GOT3 (cell line): Measurements from ENCODE around the gene TNFRSF17.
"Not testable (repeated sequence)": the region's sequence is repeated elsewhere in the genome, so short reads cannot be mapped to it uniquely, and the experiment has no call there.

Source experiments
- DNase-seq: peaks from one replicate; lab custom pipeline; 2025; ENCODE audit warnings: mixed read lengths; lab: John Stamatoyannopoulos, UW

Gene TNFRSF17

DNA sequence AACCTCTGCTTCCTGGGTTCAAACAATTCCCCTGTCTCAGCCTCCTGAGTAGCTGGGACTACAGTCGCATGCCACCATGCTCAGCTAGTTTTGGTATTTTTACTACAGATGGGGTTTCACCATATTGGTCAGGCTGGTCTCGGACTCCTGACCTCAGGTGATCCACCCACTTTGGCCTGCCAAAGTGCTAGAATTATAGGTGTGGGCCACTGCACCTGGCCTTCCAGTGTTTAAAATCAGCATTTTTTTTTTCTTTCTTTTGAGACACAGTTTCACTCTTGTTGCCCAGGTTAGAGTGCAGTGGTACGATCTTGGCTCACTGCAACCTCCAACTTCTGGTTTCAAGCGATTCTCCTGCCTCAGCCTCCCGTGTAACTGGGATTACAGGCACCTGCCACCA lies 5.3 kb downstream of the TNFRSF17 start:
- not testable (repeated sequence) for DNase-seq

DNA sequence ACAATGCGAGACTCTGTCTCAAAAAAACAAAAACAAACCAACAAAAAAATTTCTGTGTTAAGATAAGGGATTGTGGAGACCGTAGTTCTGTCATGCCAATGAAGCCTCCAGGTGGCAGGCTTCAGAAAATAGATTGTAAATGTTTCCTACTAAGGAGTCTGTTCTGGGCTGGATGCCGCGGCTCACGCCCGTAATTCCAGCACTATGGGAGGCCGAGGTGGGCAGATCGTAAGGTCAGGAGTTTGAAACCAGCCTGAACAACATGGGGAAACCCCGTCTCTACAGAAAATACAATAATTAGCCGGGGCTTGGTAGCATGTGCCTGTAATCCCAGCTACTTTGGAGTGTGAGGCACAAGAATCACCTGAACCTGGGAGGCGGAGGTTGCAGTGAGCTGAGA lies 7.1 kb downstream of the TNFRSF17 start:
- no peak for DNase-seq

DNA sequence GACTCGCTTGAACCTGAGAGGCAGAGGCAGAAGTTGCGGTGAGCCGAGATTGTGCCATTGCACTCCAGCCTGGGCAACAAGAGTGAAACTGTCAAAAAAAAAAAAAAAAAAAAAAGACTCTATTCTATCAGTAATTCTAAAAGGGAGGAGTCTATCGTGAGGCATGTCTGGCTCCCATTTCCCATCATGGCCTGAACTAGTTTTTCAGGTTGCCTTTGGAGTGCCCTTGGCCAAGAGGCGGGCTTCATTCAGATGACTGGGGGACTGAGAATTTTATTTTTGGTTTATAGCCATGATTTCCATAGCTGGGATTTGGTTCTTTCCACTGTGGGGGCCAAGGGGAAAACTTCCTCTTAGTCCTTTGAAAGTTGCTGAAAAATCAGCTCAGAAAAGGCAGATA lies 8.1 kb downstream of the TNFRSF17 start:
- no peak for DNase-seq

DNA sequence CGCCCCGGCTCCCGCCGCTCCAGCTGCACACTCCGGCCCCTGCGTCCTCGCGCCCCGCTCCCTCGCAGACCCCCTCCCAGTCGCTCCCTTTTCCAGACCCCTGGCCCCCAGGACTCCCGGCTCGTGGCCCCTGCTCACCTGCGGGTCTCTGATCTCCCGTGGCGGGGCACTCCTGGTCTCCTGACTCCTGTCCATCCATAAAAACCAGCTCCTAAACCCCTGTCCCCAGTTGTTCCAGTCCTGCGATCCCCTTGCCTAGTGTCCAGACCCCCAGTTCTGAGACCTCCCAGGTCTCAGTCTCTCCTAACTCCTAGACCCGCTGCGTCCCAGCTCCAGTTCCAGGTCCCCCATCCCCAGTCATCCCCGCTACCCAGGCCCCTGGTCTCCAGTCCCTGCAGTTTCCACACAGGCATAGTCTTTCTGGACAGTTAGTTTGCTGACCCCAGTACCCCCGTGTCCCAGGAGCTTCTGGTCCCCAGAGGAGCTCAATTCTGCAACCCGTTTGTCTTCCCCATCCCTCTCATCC lies 11.9 kb downstream of the TNFRSF17 start:
- no peak for DNase-seq

DNA sequence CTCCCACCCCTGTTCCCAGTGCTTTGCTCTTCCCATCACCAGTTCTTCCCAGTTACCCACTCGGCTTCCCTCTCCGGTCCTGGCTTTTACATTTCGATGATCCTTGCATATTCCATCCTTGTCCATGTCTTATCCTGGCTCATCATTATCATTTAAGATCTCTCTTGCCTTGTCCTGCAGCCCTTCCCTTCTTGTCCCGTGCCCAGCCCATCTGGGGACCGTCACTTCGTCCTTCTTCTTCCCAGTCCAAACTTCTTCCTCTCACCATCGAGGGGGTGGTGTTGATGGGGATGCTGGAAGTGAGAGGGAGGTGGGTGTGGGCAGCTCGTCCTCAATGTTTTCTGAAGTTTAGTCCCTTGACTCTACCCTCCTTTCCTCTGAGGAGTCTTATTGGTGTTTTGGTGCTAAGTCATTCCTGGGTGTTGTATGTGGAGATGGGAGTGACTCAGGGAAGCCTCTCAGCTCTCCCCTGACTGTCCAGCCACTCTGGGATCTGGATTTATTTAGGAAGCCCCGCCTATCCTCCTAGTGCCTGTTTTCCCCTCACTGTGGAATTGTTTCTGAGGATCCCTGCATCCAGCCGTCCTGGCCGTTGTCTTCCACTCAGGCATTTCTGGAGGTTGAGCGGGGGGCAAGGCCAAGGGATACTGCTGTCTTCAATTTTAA lies 12.5 kb downstream of the TNFRSF17 start:
- no peak for DNase-seq

DNA sequence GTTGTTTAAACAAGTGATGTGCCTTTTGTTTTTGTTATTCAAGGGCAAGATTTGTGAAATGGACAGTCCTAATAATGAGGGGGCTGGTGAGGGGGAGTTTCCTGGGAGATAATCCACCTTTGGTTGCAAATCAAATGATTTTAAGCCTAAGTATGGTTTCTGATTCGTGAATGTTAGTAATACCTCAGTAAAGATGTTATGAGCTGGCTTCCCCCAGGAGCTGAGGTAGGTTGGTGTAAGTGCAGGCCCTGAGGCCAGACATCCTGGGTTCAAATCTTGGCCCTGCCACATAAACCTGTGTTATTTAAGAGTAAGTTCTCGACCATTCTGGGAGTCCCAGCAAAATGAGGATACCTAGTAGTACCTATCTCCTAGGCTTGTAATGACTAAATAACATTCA lies 13.1 kb downstream of the TNFRSF17 start:
- no peak for DNase-seq

DNA sequence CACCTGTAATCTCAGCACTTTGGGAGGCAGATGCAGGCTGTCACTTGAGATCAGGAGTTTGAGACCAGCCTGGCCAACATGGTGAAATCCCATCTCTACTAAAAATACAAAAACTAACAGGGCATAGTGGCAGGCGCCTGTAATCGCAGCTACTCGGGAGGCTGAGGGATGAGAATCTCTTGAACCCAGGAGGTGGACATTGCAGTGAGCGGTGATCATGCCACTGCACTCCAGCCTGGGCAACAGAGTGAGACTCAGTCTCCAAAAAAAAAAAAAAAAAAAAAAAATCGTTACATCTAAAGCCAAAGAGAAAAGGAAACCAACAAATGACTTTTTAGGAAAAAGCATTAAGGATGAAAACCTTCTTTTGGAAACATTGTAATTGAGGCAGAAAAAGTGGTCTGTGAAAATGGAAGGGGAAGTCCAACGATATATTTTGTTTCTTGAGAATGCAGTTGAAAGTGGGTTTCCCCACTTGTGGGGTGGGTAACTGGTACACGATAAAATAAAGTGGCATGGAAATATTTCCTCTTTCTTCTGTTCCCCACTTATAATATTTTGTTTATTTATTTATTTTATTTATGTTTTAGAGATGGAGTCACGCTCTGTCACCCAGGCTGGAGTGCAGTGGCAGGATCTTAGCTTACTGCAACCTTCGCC lies 14.1 kb downstream of the TNFRSF17 start:
- DNase-seq: no peak

DNA sequence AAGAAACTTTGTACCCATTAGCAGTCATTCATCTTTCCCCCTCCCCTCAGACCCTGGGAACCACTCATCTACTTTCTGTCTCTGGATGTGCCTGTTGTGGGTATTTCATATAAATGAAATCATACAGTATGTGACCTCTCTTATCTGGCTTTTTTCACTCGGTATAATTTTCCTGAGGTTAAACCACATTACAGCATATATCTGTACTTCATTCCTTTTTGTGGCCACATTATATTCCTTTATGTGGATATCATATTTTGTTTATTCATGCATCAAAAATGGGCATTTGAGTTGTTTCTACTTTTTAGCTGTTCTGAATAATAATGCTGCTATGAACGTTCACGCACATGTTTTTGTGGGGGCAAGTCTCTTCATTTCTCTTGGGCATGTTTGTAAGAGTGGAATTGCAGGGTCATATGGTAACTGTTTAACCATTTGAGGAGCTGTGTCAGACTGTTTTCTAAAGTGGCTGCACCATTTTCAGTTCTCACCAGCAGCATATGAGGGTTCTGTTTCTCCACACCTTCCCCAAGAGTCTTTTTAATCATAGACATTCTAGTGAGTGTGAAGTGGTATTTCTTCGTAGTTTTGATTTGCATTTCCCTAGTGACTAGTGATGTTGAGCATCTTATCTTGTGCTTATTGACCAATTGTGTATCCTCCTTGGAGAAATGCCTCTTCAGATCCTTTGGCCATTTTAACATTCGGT lies 15.3 kb downstream of the TNFRSF17 start:
- DNase-seq: no peak

DNA sequence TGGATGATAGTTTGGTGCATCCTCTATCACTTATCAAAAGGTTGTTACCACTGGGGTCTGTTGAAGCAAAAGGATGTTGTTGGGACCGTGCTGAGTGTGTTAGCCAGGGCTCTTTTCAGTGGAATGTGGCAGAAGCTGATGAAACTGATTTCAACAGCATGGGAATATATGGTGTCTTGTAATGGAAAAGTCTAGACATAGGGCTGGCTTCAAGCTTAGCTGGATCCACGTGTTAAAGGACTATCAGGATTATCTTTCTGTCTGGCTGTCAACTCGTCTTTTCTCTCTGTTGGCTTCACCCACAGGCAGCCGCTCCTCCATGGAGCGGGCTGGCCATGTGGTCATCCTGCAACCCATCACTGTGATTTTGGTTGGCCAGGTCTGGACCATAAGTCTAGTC lies 20.2 kb downstream of the TNFRSF17 start:
- no peak for DNase-seq

DNA sequence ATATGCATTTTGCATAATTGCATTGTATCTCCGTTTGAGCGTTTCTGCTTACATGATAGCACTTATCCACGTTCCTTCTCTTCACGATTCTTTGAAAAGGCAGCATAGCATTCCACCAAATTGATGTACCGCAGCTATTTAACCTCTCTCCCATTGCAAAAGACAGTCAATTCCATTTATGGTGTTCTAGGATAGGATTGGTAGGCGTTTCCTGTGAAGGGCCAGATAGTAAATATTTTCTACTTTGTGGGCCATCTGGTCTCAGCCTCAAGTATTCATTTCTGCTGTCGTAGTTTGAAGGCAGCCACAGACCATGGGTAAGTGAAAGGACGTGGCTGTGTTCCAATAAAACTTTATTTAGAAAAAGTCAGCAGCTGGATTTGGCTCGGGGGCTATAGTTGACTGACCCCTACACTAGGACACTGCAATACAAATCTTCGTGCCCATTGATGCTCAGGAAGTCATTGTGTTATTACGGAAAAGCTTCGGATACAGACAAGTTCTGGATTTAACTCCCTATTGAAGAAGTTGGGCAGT lies 21.6 kb downstream of the TNFRSF17 start:
- no peak for DNase-seq

DNA sequence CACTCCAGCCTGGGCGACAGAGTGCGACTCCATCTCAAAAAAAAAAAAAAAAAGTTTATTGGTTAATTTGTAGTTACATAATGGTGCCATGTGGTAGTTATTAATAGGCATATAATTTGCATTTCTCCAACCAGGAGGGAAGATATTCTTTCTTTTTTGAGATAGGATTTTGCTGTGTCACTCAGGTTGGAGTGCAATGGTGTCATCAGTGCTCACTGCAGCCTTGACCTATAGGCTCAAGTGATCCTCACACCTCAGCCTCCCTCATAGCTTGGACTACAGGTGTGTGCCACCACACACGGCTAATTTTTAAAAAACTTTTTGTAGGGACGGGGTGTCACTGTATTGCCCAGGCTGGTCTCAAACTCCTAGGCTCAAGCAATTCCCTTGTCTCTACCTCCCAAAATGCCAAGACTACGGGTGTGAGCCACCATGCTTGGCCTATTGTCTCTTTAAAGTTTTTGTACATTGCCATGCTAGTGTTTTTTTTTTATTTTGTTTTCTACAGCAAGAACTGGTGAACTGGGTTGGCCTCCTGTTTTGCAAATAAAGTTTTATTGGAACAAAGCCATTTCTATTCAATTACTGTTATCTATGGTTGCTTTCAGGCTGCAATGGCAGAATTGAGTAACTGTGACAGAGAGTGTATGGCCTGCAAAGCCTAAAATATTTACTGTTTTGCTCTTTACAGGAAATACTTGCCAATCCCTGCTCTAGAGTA lies 23.4 kb downstream of the TNFRSF17 start:
- DNase-seq: no peak

DNA sequence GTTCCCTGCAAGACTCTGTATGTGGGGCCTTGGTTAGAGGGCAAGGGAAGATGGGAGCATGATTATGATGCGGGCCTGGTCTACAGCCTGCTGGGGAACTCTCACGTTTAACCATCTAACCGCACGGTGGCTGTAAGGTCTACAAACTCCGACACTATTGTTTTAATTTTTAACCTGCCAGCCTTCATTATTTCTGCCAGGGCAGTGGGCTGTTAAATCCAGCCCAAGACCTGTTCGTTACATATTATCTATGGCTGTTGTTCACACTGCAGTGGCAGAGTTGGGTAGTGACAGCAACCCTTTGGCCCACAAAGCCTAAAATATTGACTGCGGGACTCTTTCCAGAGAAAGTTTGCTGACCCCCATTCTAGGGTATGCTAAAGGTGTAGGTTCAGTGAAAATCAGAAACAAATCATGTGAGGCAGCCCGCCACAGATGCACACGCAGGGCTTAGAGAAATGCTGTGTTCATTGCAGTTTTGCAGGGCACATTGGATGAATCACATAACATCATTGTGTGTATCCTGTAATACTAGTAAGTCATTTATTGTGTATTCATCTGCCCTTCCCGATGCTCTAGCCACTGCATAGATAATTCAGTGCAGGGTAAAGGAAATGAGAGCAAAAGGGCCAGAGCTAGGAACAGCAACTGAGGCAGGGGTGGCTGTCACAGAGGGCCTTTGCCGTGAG lies 25.8 kb downstream of the TNFRSF17 start:
- DNase-seq: no peak

DNA sequence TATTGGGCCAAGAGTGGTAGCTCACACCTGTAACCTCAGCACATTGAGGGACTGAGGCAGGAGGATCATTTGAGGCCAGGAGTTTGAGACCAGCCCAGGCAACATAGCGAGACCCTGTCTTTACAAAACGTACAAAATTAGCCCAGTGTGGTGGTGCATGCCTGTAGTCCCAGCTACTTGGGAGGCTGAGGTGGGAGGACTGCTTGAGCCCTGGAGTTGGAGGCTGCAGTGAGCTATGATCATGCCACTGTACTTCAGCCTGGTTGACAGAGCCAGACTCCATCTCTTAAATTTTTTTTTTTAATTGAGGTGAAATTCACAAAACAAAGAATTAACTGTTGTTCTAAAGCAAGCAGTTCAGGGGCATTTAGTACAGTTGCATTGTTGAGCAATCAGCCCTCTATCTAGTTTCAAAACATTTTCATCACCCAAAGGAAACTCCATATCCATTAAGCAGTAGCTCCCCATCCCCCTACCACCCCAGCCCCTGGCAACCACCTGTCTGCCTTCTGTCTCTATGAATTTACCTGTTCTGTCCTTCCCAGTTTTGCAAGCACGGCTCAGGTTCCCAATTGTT lies 27.1 kb downstream of the TNFRSF17 start:
- DNase-seq: no peak

DNA sequence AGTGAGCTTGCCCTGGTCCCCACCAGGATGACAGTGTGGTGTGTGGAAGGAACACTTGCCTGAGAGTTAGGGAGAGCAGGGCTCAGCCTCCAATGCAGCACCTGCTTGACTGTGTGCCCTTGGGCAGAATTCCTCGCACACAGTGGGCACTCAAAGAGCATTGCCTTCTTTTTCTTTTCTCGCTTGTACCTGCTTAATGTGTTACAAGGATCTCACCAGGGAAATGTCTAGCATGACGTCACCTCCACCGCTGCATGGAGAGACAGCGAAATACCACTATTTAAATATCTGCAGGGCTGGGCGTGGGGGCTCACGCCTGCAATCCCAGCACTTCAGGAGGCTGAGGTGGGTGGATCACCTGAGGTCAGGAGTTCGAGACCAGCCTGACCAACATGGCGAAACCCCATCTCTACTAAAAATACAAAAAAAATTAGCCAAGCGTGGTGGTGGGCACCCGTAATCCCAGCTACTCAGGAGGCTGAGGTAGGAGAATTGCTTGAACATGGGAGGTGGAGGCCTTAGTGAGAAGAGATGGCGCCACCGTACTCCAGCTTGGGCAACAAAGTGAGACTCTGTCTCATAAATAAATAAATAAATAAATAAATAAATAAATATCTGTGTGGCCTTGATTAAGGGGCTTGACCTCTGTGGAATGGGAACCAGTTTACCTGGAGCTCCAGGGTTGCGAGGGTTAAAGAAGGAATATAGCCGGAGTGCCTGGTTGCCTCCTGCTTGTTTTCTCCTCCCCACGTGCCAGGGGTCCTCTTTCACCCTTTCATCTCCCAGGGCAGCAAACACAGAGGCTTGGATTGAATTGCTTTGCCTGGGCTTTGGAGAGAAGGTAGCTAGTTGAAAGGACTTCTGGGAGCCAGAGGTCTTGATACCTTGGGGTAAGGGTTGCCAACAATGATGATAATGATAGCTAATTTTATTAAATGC lies 27.8 kb downstream of the TNFRSF17 start:
- DNase-seq: no peak

DNA sequence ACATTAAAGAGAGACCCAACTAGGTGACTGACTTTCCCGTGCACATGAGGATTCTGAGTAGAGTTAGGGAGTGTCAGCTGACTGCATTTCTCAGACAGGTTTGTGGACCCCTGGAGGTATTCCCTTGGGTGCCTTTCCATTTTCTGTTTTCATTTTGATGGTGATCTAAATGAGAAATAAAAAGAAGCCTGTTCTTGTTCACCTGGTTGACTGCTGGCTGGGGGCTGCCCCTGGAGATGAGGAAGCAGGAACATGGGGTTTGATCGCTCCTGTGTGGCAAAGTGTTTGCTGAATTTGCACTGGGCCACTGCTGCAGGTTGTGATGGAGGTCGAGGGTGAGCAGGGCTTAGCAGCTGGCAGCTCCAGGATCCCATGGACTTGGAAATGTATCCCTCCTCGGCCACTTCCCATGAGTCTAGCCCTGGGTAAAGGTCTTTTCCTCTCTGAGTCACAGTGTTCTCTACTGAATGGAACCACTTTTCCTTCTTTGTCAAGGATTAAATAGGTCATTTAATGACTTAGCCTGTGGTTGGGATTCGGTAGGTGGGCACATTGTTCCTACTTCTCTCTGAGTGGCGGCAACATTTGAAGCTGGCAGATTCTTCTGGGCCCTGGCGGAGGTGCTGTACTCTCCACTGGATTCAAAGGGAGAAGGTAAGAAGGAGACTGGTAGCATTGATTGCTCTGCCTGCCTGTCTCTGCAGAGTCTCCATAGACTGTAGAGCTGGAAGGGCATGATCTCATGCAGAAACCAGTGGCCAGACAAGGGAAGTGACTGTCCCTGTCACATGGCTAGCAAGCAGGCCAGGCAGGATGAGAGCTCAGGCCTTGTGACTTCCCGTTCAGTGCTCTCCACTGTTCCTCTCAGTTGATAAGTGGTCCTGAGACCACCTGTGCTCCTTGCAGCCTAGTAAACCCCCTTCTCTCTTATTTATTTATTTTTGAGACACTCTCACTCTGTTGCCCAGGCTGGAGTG lies 29.4 kb downstream of the TNFRSF17 start:
- DNase-seq: no peak

DNA sequence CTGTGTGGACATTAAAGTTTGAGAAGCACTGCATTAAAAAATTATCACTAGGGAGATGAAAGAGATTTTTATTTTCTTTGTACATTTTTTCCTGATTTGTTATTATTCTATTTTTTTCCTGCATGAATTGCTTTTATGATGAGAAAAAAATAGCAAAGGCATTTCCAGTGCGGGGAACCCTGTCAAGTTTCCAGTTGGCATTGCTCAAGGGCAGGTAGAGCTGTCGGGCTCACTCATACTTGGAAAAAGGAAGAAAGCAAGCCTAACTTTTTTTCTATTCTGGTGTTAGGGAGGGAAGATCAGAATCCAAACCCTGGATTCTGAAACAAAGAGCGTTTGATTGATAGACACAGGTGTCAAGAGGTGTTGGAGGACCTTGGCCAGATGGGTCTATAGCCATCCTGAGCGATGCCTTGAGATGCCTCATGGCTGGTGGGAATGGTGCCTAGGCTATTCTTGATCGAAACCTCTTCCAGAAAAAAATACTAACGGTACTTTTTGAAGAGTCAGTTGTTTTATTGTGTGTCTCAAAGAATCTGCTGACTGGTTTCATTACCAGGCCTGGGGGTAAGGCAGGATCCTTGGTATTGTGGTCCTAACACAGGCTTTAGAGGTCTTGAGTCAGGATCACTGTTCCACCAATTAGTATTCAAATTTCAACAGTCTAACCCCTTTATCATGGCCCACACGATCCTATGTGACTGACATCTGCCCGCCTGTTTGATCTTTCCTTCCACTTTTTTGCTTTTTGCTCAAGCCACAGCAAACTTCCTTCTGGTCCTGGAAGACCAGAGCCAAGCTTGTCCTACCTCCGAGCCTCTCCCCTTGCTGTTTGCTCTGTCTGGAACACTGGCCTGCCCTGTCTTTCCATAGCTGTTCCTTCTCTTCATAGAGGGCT lies 31.7 kb downstream of the TNFRSF17 start:
- DNase-seq: no peak

DNA sequence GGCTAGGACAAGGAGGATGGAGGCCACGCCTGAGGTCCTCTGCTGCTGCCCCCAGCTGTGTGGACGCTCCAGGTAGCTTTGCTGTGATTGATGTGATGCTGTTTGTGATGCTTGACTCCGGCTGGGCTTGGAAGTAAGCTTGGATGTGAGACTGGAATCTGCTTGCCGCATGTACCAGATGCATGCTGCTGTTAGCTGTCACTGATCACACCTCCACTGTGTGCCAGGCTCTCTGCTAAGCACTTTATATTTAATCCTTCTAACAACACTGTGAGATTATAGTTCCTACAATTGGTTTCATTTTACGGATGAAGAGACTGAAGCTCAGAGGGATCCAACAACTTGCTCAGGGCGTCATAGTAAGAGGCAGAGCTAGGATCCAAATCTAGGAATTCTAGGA lies 35.0 kb downstream of the TNFRSF17 start:
- DNase-seq: no peak
